ENCODE results near the gene CLIC3.
"Not testable (repeated sequence)": the region's sequence is repeated elsewhere in the genome, so short reads cannot be mapped to it uniquely, and the experiment has no call there.

Gene CLIC3

GRCh38 chr9:137035937-137036336 lies 39.6 kb upstream of the CLIC3 start:
- H3K27ac ChIP-seq (ENCODE audit: low read depth, low read length): no peak overlapping the region
- no peaks in the 10 kb centered on the region for H3K36me3 ChIP-seq (ENCODE audit: control insufficient read depth, insufficient read depth, low read length)
- H3K4me3 ChIP-seq (ENCODE audit: low read length): no peak overlapping the region
- no peak overlapping the region for H3K9ac ChIP-seq (ENCODE audit: low read length)
- H3K27me3 ChIP-seq (ENCODE audit: control insufficient read depth, insufficient read depth, low read length): no peaks in the 10 kb centered on the region
- H3K4me1 ChIP-seq (ENCODE audit: control insufficient read depth, insufficient read depth, low read length): no peaks in the 10 kb centered on the region

- Histone ChIP-seq H3K4me1 (ENCODE audit: control insufficient read depth, insufficient read depth, low read length) (no peaks in the 10 kb centered on the region), H3K27me3 (ENCODE audit: control insufficient read depth, insufficient read depth, low read length) (no peaks in the 10 kb centered on the region), H3K36me3 (ENCODE audit: control insufficient read depth, insufficient read depth, low read length) (no peaks in the 10 kb centered on the region), H3K9ac (ENCODE audit: low read length) (no peak overlapping the region), H3K27ac (ENCODE audit: low read depth, low read length) (no peak overlapping the region), H3K4me3 (ENCODE audit: low read length) (no peak overlapping the region)
Observed at GRCh38 chr9:137035507-137035834, 39.1 kb upstream of the CLIC3 start.

- no peaks in the 10 kb centered on the region for H3K27me3 ChIP-seq (ENCODE audit: control insufficient read depth, insufficient read depth, low read length)
- peak overlapping the region; percentile 21 for H3K4me3 ChIP-seq (ENCODE audit: low read length)
- H3K9ac ChIP-seq (ENCODE audit: low read length): no peak overlapping the region
- no peaks in the 10 kb centered on the region for H3K4me1 ChIP-seq (ENCODE audit: control insufficient read depth, insufficient read depth, low read length)
- no peaks in the 10 kb centered on the region for H3K36me3 ChIP-seq (ENCODE audit: control insufficient read depth, insufficient read depth, low read length)
- H3K27ac ChIP-seq (ENCODE audit: low read depth, low read length): no peak overlapping the region
Observed at GRCh38 chr9:137034709-137035506, 38.5 kb upstream of the CLIC3 start.

- Histone ChIP-seq H3K36me3 (ENCODE audit: control insufficient read depth, insufficient read depth, low read length) (no peaks in the 10 kb centered on the region), H3K9ac (ENCODE audit: low read length) (no peak overlapping the region), H3K27ac (ENCODE audit: low read depth, low read length) (no peak overlapping the region), H3K4me1 (ENCODE audit: control insufficient read depth, insufficient read depth, low read length) (peaks cover 4% of the 10 kb centered on the region), H3K27me3 (ENCODE audit: control insufficient read depth, insufficient read depth, low read length) (no peaks in the 10 kb centered on the region), H3K4me3 (ENCODE audit: low read length) (peak overlapping the region; percentile 8)
Observed at GRCh38 chr9:137034039-137034708, 37.8 kb upstream of the CLIC3 start.

- H3K4me3 ChIP-seq (ENCODE audit: low read length); H3K27ac ChIP-seq (ENCODE audit: low read depth, low read length); H3K9ac ChIP-seq (ENCODE audit: low read length): not testable (repeated sequence)
Observed at GRCh38 chr9:137033481-137033880, 37.1 kb upstream of the CLIC3 start.

GRCh38 chr9:137032858-137033257 lies 36.5 kb upstream of the CLIC3 start:
- no peak overlapping the region for H3K27ac ChIP-seq (ENCODE audit: low read depth, low read length)
- no peaks in the 10 kb centered on the region for H3K27me3 ChIP-seq (ENCODE audit: control insufficient read depth, insufficient read depth, low read length)
- no peak overlapping the region for H3K4me3 ChIP-seq (ENCODE audit: low read length)
- no peaks in the 10 kb centered on the region for H3K36me3 ChIP-seq (ENCODE audit: control insufficient read depth, insufficient read depth, low read length)
- peaks cover 8% of the 10 kb centered on the region for H3K4me1 ChIP-seq (ENCODE audit: control insufficient read depth, insufficient read depth, low read length)
- no peak overlapping the region for H3K9ac ChIP-seq (ENCODE audit: low read length)

More at GRCh38 chr9:137033481-137033880, 37.1 kb upstream of the CLIC3 start:
- H3K4me1 ChIP-seq (ENCODE audit: control insufficient read depth, insufficient read depth, low read length); H3K36me3 ChIP-seq (ENCODE audit: control insufficient read depth, insufficient read depth, low read length); H3K27me3 ChIP-seq (ENCODE audit: control insufficient read depth, insufficient read depth, low read length): not testable (repeated sequence)

- no peaks in the 10 kb centered on the region for H3K27me3 ChIP-seq (ENCODE audit: control insufficient read depth, insufficient read depth, low read length)
- no peak within 1 kb of the TSS for H3K9ac ChIP-seq (ENCODE audit: low read length)
- no peak within 1 kb of the TSS for H3K4me3 ChIP-seq (ENCODE audit: low read length)
- peaks cover 12% of the 10 kb centered on the region for H3K4me1 ChIP-seq (ENCODE audit: control insufficient read depth, insufficient read depth, low read length)
- H3K27ac ChIP-seq (ENCODE audit: low read depth, low read length): no peak within 1 kb of the TSS
- no peaks in the 10 kb centered on the region for H3K36me3 ChIP-seq (ENCODE audit: control insufficient read depth, insufficient read depth, low read length)
Observed at GRCh38 chr9:137031904-137032640, 35.7 kb upstream of the CLIC3 start, which contains the start of gene FUT7. Gene FUT7 (minus strand): TSS chr9:137032088. CDS start chr9:137031991, 97 bp downstream.

GRCh38 chr9:137030538-137031527 lies 34.5 kb upstream of the CLIC3 start:
- Histone ChIP-seq H3K27ac (ENCODE audit: low read depth, low read length) (no peak overlapping the region), H3K36me3 (ENCODE audit: control insufficient read depth, insufficient read depth, low read length) (no peaks in the 10 kb centered on the region), H3K27me3 (ENCODE audit: control insufficient read depth, insufficient read depth, low read length) (no peaks in the 10 kb centered on the region), H3K4me1 (ENCODE audit: control insufficient read depth, insufficient read depth, low read length) (peaks cover 12% of the 10 kb centered on the region), H3K4me3 (ENCODE audit: low read length) (no peak overlapping the region), H3K9ac (ENCODE audit: low read length) (no peak overlapping the region)

- H3K4me3 ChIP-seq (ENCODE audit: low read length): peak overlapping the region; percentile 25
- no peak overlapping the region for H3K27ac ChIP-seq (ENCODE audit: low read depth, low read length)
- no peaks in the 10 kb centered on the region for H3K36me3 ChIP-seq (ENCODE audit: control insufficient read depth, insufficient read depth, low read length)
- H3K4me1 ChIP-seq (ENCODE audit: control insufficient read depth, insufficient read depth, low read length): peaks cover 12% of the 10 kb centered on the region
- no peaks in the 10 kb centered on the region for H3K27me3 ChIP-seq (ENCODE audit: control insufficient read depth, insufficient read depth, low read length)
- H3K9ac ChIP-seq (ENCODE audit: low read length): no peak overlapping the region
Observed at GRCh38 chr9:137030006-137030405, 33.6 kb upstream of the CLIC3 start.

GRCh38 chr9:137029058-137029936 lies 32.9 kb upstream of the CLIC3 start:
- peaks cover 12% of the 10 kb centered on the region for H3K4me1 ChIP-seq (ENCODE audit: control insufficient read depth, insufficient read depth, low read length)
- no peaks in the 10 kb centered on the region for H3K27me3 ChIP-seq (ENCODE audit: control insufficient read depth, insufficient read depth, low read length)
- no peak overlapping the region for H3K27ac ChIP-seq (ENCODE audit: low read depth, low read length)
- no peaks in the 10 kb centered on the region for H3K36me3 ChIP-seq (ENCODE audit: control insufficient read depth, insufficient read depth, low read length)
- no peak overlapping the region for H3K9ac ChIP-seq (ENCODE audit: low read length)
- peak overlapping the region; percentile 65 for H3K4me3 ChIP-seq (ENCODE audit: low read length)
